ENCODE data around the gene C10orf90. TPM values are rescaled to one million over a fixed set of nuclear protein-coding genes. Genes with fewer than 3 reads are reported as not detected.
"Not testable (repeated sequence)": the region's sequence is repeated elsewhere in the genome, so short reads cannot be mapped to it uniquely, and the experiment has no call there.

Gene C10orf90
- total RNA-seq, 1 experiment from 2014 or later = 0.59 TPM

DNA sequence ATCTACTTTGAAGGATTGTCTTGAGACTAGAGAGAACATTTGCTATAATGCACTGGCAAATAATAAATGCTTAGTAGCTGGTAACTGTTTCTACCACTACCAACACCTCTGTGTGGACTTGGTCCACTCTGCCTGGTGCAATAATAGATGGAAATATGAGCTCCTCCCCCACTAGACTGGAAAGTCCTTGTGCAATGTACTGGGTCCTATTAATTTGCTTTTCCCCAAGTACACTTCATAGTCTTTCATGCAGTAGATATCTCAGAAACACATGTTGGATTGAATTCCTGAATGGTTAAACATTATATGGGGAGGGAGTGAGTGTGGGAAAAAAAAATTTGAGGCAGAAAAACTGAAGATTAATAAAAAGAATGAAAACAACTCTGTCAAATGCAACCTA, 119.3 kb downstream of the C10orf90 start:
- intact Hi-C loops (cut with micrococcal nuclease; ENCODE audit: unreplicated experiment) = no loop called here
- Histone ChIP-seq H3K4me1 (replicated peaks; ENCODE audit: insufficient read depth) (no peaks in the 10 kb centered on the region), H4K20me1 (ENCODE audit: insufficient read depth) (no peaks in the 10 kb centered on the region), H3K4me2 (no peak overlapping the region), H3K4me3 (no peak overlapping the region), H3K79me2 (ENCODE audit: low read depth) (no peaks in the 10 kb centered on the region), H3K9me3 (ENCODE audit: insufficient read depth, low read depth) (no peaks in the 10 kb centered on the region), H3K27me3 (ENCODE audit: insufficient read depth, low read depth) (no peaks in the 10 kb centered on the region), H3F3A (ENCODE audit: insufficient read depth, low read depth) (no peaks in the 10 kb centered on the region), H3K27ac (no peak overlapping the region), H2AFZ (no peak overlapping the region), H3K36me3 (ENCODE audit: low read depth) (no peaks in the 10 kb centered on the region), H3K9me2 (ENCODE audit: insufficient read depth) (no peaks in the 10 kb centered on the region)
- DNase-seq = no peak
- no TSS peak for BruUV-seq (replicated peaks)
- TF ChIP-seq EZH2 (IDR thresholded peaks at IDR 0.05; ENCODE audit: low read depth) = no peak
- TF ChIP-seq, protein P1, sequence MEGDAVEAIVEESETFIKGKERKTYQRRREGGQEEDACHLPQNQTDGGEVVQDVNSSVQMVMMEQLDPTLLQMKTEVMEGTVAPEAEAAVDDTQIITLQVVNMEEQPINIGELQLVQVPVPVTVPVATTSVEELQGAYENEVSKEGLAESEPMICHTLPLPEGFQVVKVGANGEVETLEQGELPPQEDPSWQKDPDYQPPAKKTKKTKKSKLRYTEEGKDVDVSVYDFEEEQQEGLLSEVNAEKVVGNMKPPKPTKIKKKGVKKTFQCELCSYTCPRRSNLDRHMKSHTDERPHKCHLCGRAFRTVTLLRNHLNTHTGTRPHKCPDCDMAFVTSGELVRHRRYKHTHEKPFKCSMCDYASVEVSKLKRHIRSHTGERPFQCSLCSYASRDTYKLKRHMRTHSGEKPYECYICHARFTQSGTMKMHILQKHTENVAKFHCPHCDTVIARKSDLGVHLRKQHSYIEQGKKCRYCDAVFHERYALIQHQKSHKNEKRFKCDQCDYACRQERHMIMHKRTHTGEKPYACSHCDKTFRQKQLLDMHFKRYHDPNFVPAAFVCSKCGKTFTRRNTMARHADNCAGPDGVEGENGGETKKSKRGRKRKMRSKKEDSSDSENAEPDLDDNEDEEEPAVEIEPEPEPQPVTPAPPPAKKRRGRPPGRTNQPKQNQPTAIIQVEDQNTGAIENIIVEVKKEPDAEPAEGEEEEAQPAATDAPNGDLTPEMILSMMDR (conservative IDR thresholded peaks at IDR 0.05) = no peak
- CTCF ChIA-PET = no interaction called here
- POLR2A ChIA-PET (ENCODE audit: unreplicated experiment) = no interaction called here

DNA sequence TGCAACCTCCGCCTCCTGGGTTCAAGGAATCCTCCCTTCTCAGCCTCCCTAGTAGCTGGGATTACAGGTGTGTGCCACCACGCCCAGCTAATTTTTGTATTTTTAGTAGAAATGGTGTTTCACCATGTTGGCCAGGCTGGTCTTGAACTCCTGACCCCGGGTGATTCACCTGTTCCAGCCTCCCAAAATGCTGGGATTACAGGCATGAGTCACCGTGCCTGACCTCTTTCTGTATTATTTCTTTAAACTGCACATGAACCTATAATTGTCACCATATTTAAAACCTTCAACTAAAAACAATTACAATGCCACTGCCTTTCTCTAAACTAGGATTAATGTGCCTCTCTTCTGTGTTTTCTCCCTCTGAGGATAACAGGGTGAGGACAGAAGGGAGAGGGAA, 119.9 kb downstream of the C10orf90 start:
- intact Hi-C loops (cut with micrococcal nuclease; ENCODE audit: unreplicated experiment); H3K9me3 ChIP-seq (ENCODE audit: insufficient read depth, low read depth); H3F3A ChIP-seq (ENCODE audit: insufficient read depth, low read depth); H3K27me3 ChIP-seq (ENCODE audit: insufficient read depth, low read depth); H3K36me3 ChIP-seq (ENCODE audit: low read depth); CTCF ChIA-PET; DNase-seq; H3K79me2 ChIP-seq (ENCODE audit: low read depth); H3K27ac ChIP-seq; BruUV-seq (replicated peaks); H3K4me2 ChIP-seq; POLR2A ChIA-PET (ENCODE audit: unreplicated experiment); H4K20me1 ChIP-seq (ENCODE audit: insufficient read depth); H3K4me1 ChIP-seq (replicated peaks; ENCODE audit: insufficient read depth); H3K4me3 ChIP-seq; H3K9me2 ChIP-seq (ENCODE audit: insufficient read depth); H2AFZ ChIP-seq: not testable (repeated sequence)

DNA sequence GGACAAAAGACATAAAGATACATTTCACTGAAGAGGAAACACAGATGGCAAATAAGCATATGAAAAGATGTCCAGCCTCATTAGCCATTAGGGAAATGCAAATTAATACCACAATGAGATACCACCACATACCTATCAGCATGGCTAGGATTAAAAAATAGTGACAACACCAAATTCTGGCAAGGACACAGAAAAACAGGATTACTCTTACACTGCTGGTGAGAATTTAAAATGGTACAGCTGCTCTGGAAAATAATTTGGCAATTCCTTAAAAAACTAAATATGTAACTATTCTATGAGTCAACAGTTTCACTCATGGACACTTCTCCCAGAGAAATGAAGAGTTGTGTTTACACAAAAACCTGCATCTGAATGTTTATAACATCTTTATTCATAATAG, 121.1 kb downstream of the C10orf90 start:
- no peaks in the 10 kb centered on the region for H3K27me3 ChIP-seq (ENCODE audit: insufficient read depth, low read depth)
- TF ChIP-seq, protein P1 (conservative IDR thresholded peaks at IDR 0.05) = no peak
- no peak for TF ChIP-seq EZH2 (IDR thresholded peaks at IDR 0.05; ENCODE audit: low read depth)
- H3F3A ChIP-seq (ENCODE audit: insufficient read depth, low read depth) = no peaks in the 10 kb centered on the region
- H3K79me2 ChIP-seq (ENCODE audit: low read depth) = no peaks in the 10 kb centered on the region
- no peaks in the 10 kb centered on the region for H4K20me1 ChIP-seq (ENCODE audit: insufficient read depth)
- H3K36me3 ChIP-seq (ENCODE audit: low read depth) = no peaks in the 10 kb centered on the region
- ChIA-PET CTCF (no interaction called here), POLR2A (ENCODE audit: unreplicated experiment) (no interaction called here)
- no peaks in the 10 kb centered on the region for H3K9me2 ChIP-seq (ENCODE audit: insufficient read depth)
- no peak overlapping the region for H3K27ac ChIP-seq
- no peaks in the 10 kb centered on the region for H3K9me3 ChIP-seq (ENCODE audit: insufficient read depth, low read depth)
- no peaks in the 10 kb centered on the region for H3K4me1 ChIP-seq (replicated peaks; ENCODE audit: insufficient read depth)
- no peak overlapping the region for H3K4me3 ChIP-seq
- H3K4me2 ChIP-seq = no peak overlapping the region
- no TSS peak for BruUV-seq (replicated peaks)
- no peak for DNase-seq
- no peak overlapping the region for H2AFZ ChIP-seq
- intact Hi-C loops (cut with micrococcal nuclease; ENCODE audit: unreplicated experiment) = no loop called here

DNA sequence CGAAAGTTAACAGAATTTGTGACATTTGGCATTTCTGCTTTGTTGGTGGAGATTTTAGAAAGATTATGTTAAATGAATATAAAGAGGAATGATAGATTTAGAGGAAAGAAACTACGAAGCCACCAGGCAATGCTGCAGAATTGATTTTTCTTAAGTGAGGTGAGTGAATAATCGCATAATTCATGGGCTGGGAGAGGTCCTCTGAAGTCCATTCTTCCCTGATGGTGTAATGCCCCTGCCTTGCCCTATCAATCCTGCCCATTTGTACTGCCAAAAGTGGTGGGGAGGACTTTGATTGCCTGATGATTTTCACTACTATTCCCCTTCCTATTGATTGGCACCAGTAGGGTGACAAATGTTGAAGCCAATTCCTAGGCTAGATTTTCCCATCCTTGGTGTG, 125.9 kb downstream of the C10orf90 start:
- H3K79me2 ChIP-seq (ENCODE audit: low read depth) = no peaks in the 10 kb centered on the region
- no peaks in the 10 kb centered on the region for H3K9me2 ChIP-seq (ENCODE audit: insufficient read depth)
- no peak overlapping the region for H3K4me3 ChIP-seq
- H3F3A ChIP-seq (ENCODE audit: insufficient read depth, low read depth) = no peaks in the 10 kb centered on the region
- ChIA-PET CTCF (no interaction called here), POLR2A (ENCODE audit: unreplicated experiment) (no interaction called here)
- H3K36me3 ChIP-seq (ENCODE audit: low read depth) = no peaks in the 10 kb centered on the region
- DNase-seq = no peak
- no peak overlapping the region for H2AFZ ChIP-seq
- no peak overlapping the region for H3K27ac ChIP-seq
- BruUV-seq (replicated peaks) = no TSS peak
- no peaks in the 10 kb centered on the region for H3K4me1 ChIP-seq (replicated peaks; ENCODE audit: insufficient read depth)
- H3K9me3 ChIP-seq (ENCODE audit: insufficient read depth, low read depth) = no peaks in the 10 kb centered on the region
- TF ChIP-seq, protein P1 (conservative IDR thresholded peaks at IDR 0.05) = no peak
- no peak for TF ChIP-seq EZH2 (IDR thresholded peaks at IDR 0.05; ENCODE audit: low read depth)
- intact Hi-C loops (cut with micrococcal nuclease; ENCODE audit: unreplicated experiment) = no loop called here
- no peaks in the 10 kb centered on the region for H3K27me3 ChIP-seq (ENCODE audit: insufficient read depth, low read depth)
- no peaks in the 10 kb centered on the region for H4K20me1 ChIP-seq (ENCODE audit: insufficient read depth)
- no peak overlapping the region for H3K4me2 ChIP-seq

Measured in PC-9 (cell line).